A549 (cell line): ENCODE data around the gene DHX32.

Source experiments
- CTCF ChIP-seq: fragments of >200 bp; sonication (Bioruptor Twin); formaldehyde crosslinking; IDR thresholded peaks from 3 replicates; pipeline ENCODE4 v1.5.1; 2016
- EP300 ChIP-seq, 2 experiments: fragments of >200 bp; sonication (Bioruptor Twin); formaldehyde crosslinking; IDR thresholded peaks; 2 replicates in 1 of 2; 3 replicates in 1 of 2; pipeline ENCODE4 v1.6.1; 2016 to 2017
- HDAC2 ChIP-seq: fragments of 200-600 bp; sonication (generic); IDR thresholded peaks from 2 replicates; pipeline ENCODE4 v1.6.1; 2016
- MAX ChIP-seq: IDR thresholded peaks from 2 replicates; pipeline ENCODE4 v1.6.1; 2012
- RAD21 ChIP-seq, 2 experiments: fragments of >200 bp in 1 of 2; sonication (Bioruptor Twin) in 1 of 2; formaldehyde crosslinking in 1 of 2; IDR thresholded peaks in 1 of 2; conservative IDR thresholded peaks in 1 of 2; 2 replicates in 1 of 2; 3 replicates in 1 of 2; pipeline ENCODE4 v1.6.1; 2012 to 2018; ENCODE audit warnings: inconsistent platforms in 1 of 2
- RCOR1 ChIP-seq: fragments of 150-350 bp; IDR thresholded peaks from 2 replicates; pipeline ENCODE4 v1.6.1; 2014; ENCODE audit warnings: antibody characterized with exemption, low read length, low read depth

DNA sequence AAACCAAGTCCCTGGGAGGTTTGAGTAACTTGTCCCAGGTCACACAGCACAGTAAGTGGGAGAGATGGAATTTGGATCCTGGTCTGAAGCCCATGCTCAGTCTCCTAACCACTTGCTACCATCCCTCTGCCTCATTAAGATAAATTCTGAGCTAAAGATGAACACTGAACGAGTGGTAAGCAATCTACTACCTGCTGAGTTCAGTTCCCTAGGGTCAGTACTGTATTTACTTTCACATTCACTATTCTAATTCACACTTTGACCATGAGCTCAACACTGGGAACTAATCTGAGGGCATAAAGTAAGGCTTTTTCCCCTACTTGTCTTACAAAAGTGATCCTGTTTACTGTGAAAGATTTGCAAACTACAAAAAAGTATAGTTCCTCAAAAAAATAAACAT is 60.4 kb downstream of the DHX32 start:
- TF ChIP-seq MAX = no peak
- TF ChIP-seq CTCF = no peak
- no peak for TF ChIP-seq HDAC2
- TF ChIP-seq RAD21 (conservative IDR thresholded peaks at IDR 0.05 in 1 of 2, IDR thresholded peaks at IDR 0.05 in 1 of 2) = no peak
- no peak for TF ChIP-seq EP300 (IDR thresholded peaks at IDR 0.05)
- no peak for TF ChIP-seq RCOR1
